GM18517 (cell line): ENCODE data around the gene OR1E2.
"Not testable (repeated sequence)": the region's sequence is repeated elsewhere in the genome, so short reads cannot be mapped to it uniquely, and the experiment has no call there.

ENCODE experiments used
- ATAC-seq: cut with Tn5 transposase; IDR thresholded peaks from one replicate; pipeline ENCODE4 v1.9.1; 2021; ENCODE audit warnings: mild to moderate bottlenecking, moderate library complexity; ENCODE audit not compliant: unreplicated experiment

Gene OR1E2

GRCh38 chr17:3400055-3400454, 33.6 kb downstream of the OR1E2 start:
- ATAC-seq: no peak

DNA sequence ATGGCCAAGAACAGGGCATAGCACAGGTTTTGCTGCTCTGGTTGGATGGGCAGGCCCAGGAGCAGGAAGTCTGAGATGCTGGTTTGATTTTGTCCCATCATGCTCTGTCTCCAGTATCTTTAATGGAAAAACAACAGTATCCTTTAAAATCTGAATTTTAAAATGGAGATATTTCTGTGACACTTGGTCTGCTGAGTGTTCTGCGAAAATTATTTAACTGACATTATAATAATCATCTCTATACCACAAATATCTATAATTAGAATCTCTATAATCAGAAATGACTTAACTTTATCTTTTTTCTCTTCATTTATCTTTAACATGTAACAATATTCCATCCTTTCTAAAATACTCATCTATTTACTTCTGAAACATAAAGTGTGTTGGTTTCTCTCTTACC, 35.3 kb downstream of the OR1E2 start, which contains the start of gene OR1E1:
OR1E1 (minus strand) TSS at position 101 of the 400 bp plus-strand sequence; CDS start at position 101, 0 bp downstream.
- no peak for ATAC-seq

DNA sequence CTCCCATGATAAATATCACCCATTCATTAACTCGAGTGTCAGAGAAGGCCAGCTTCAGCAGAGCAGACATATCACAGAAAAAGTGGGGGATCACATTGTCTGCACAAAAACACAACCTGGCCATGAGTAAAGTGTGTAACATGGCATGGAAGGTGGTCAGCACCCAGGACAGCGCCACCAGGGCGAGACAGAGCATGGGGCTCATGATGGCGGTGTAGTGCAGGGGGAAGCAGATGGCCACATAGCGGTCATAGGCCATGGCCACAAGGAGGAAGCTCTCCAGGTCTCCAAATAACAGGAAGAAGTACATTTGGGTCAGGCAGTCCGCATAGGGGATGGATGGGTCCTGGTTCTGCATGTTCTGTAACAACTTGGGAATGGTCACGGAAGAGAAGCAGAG, 35.8 kb downstream of the OR1E2 start:
- not testable (repeated sequence) for ATAC-seq

DNA sequence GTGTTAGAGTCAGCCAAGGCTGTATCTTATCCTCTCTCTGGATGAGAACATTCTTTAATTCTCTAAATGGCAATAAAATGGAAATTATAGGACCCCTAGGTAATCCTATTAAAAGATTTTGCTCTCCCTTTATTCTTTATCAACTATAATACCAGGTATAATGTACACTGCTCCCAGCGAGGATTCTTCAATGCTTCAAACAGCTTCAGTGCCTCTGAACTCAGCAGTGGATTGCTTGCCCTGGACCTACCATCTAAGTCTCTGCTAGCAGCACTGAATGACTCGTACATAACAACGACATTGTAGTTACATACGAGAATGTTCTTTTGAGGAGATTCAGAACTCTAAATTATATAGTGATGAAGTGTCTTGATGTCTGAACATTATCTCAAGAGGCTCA, 43.9 kb downstream of the OR1E2 start:
- ATAC-seq: no peak

- no peak for ATAC-seq
Measured at GRCh38 chr17:3385869-3386816, 47.5 kb downstream of the OR1E2 start, which contains the start of gene OR3A2. Gene OR3A2 (minus strand): TSS chr17:3386308.
